Suprapubic skin (tissue), 3 donors: ENCODE results near the gene ANGPTL5.

Experiments used
- EP300 ChIP-seq: sonication (generic); formaldehyde crosslinking; IDR thresholded peaks from one replicate; pipeline ENCODE4 v1.6.1; 2017; ENCODE audit warnings: antibody characterized with exemption
- TF ChIP-seq, protein P1 (sequence below), 2 donors: fragments of 200-600 bp in 1 of 2; fragments of 450-650 bp in 1 of 2; sonication (generic) in 1 of 2; IDR thresholded peaks; one replicate each; pipeline ENCODE4 v1.5.1; 2016 to 2019; ENCODE audit warnings: antibody characterized with exemption in 2 of 2, mild to moderate bottlenecking in 1 of 2, moderate library complexity in 1 of 2

DNA sequence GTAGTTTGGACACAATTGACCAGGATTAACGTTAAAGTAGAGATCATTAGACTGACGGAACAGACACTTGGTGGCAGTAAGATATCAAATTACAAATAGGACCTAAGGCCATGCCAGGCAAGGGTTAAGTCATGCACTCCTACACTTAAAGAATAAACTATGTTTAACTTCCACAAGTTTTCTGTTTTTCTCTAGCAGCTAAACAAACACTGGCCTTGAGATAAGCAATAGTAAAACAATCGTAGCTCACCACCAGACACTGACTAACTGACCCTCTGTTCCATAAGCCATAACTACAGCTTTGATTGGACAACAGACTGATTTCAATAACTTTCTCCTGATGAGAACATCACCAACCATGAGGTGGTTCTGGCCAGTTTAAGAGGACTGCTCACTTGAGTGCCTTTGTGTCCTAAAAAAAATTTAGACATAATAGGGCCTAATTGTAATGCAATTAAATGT is 3.5 kb downstream of the ANGPTL5 start:
- TF ChIP-seq, protein P1, sequence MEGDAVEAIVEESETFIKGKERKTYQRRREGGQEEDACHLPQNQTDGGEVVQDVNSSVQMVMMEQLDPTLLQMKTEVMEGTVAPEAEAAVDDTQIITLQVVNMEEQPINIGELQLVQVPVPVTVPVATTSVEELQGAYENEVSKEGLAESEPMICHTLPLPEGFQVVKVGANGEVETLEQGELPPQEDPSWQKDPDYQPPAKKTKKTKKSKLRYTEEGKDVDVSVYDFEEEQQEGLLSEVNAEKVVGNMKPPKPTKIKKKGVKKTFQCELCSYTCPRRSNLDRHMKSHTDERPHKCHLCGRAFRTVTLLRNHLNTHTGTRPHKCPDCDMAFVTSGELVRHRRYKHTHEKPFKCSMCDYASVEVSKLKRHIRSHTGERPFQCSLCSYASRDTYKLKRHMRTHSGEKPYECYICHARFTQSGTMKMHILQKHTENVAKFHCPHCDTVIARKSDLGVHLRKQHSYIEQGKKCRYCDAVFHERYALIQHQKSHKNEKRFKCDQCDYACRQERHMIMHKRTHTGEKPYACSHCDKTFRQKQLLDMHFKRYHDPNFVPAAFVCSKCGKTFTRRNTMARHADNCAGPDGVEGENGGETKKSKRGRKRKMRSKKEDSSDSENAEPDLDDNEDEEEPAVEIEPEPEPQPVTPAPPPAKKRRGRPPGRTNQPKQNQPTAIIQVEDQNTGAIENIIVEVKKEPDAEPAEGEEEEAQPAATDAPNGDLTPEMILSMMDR (IDR thresholded peaks at IDR 0.05) = no peak
- no peak for TF ChIP-seq EP300
